ENCODE results near the gene TMEM150C.
A peak's percentile ranks its signal among the peaks of the same experiment; 100 is the strongest.

The TMEM150C gene

GRCh38 chr4:82469791-82470345, 91.9 kb downstream of the TMEM150C start:
- peak; percentile 73 for DNase-seq

GRCh38 chr4:82467471-82467870, 94.3 kb downstream of the TMEM150C start:
- no peak for DNase-seq

GRCh38 chr4:82463221-82463620, 98.6 kb downstream of the TMEM150C start:
- no peak for DNase-seq

- DNase-seq: peak; percentile 76
Measured at GRCh38 chr4:82462415-82462831, 99.4 kb downstream of the TMEM150C start.

GRCh38 chr4:82461710-82462109, 100.1 kb downstream of the TMEM150C start:
- no peak for DNase-seq

- DNase-seq: no peak
Measured at GRCh38 chr4:82458729-82459128, 103.1 kb downstream of the TMEM150C start.

- no peak for DNase-seq
Measured at GRCh38 chr4:82457266-82457665, 104.5 kb downstream of the TMEM150C start.

- no peak for DNase-seq
Measured at GRCh38 chr4:82452026-82452425, 109.8 kb downstream of the TMEM150C start.

- no peak for DNase-seq
Measured at GRCh38 chr4:82450966-82451755, 110.6 kb downstream of the TMEM150C start.

GRCh38 chr4:82447886-82448285, 113.9 kb downstream of the TMEM150C start:
- DNase-seq: no peak

- DNase-seq: no peak
Measured at GRCh38 chr4:82439088-82439487, 122.7 kb downstream of the TMEM150C start.

- DNase-seq: peak; percentile 39
Measured at GRCh38 chr4:82437285-82438005, 124.3 kb downstream of the TMEM150C start.

GRCh38 chr4:82436780-82437179, 125.0 kb downstream of the TMEM150C start:
- no peak for DNase-seq

GRCh38 chr4:82436130-82436529, 125.7 kb downstream of the TMEM150C start:
- no peak for DNase-seq

GRCh38 chr4:82434949-82435348, 126.8 kb downstream of the TMEM150C start:
- DNase-seq: no peak

- no peak for DNase-seq
Measured at GRCh38 chr4:82433791-82434190, 128.0 kb downstream of the TMEM150C start.

All from fibroblast of skin of back (primary cell).